ENCODE results near the gene ARPC5L. TPM values are rescaled to one million over a fixed set of nuclear protein-coding genes. Genes with fewer than 3 reads are reported as not detected.
"Not testable (repeated sequence)": the region's sequence is repeated elsewhere in the genome, so short reads cannot be mapped to it uniquely, and the experiment has no call there.

Gene ARPC5L
- total RNA-seq, 1 donor from 2014 or later, result 7.3 TPM

GRCh38 chr9:124840300-124840833, 21.6 kb upstream of the ARPC5L start:
- Histone ChIP-seq H3K4me1 (ENCODE audit: control insufficient read depth in 3 of 3, insufficient read depth in 3 of 3, low read length in 3 of 3) (peaks cover 16 to 26% (median 24%) of the 10 kb centered on the region in 3 donors), H3K4me3 (ENCODE audit: low read length in 3 of 3) (peak overlapping the region in 1 of 3 donors; percentile 29), H3K27ac (ENCODE audit: low read depth, low read length) (peak overlapping the region; percentile 49), H3K27me3 (ENCODE audit: control insufficient read depth in 3 of 3, insufficient read depth in 3 of 3, low read length in 3 of 3) (no peaks in the 10 kb centered on the region), H3K9ac (ENCODE audit: low read depth in 1 of 3, low read length in 3 of 3) (peak overlapping the region in 1 of 3 donors; percentile 69), H3K36me3 (ENCODE audit: control insufficient read depth in 3 of 3, insufficient read depth in 3 of 3, low read length in 3 of 3) (no peaks in the 10 kb centered on the region), H3K9me3 (ENCODE audit: control insufficient read depth in 3 of 3, low read length in 3 of 3) (no peaks in the 10 kb centered on the region)

- H3K4me1 ChIP-seq (ENCODE audit: control insufficient read depth in 3 of 3, insufficient read depth in 3 of 3, low read length in 3 of 3), result peaks cover 14 to 17% (median 17%) of the 10 kb centered on the region in 3 donors
- H3K27me3 ChIP-seq (ENCODE audit: control insufficient read depth in 3 of 3, insufficient read depth in 3 of 3, low read length in 3 of 3), result no peaks in the 10 kb centered on the region
- no peak overlapping the region for H3K4me3 ChIP-seq (ENCODE audit: low read length in 3 of 3)
- H3K9ac ChIP-seq (ENCODE audit: low read depth in 1 of 3, low read length in 3 of 3), result peak overlapping the region in 1 of 3 donors; percentile 69
- no peaks in the 10 kb centered on the region for H3K36me3 ChIP-seq (ENCODE audit: control insufficient read depth in 3 of 3, insufficient read depth in 3 of 3, low read length in 3 of 3)
- H3K9me3 ChIP-seq (ENCODE audit: control insufficient read depth in 3 of 3, low read length in 3 of 3), result no peaks in the 10 kb centered on the region
- peak overlapping the region; percentile 49 for H3K27ac ChIP-seq (ENCODE audit: low read depth, low read length)
These were observed 20.7 kb upstream of the ARPC5L start for GRCh38 chr9:124841075-124841821.

- Histone ChIP-seq H3K4me1 (ENCODE audit: control insufficient read depth in 3 of 3, insufficient read depth in 3 of 3, low read length in 3 of 3) (peaks cover 14 to 17% (median 15%) of the 10 kb centered on the region in 3 donors), H3K27ac (ENCODE audit: low read depth, low read length) (no peak overlapping the region), H3K9me3 (ENCODE audit: control insufficient read depth in 3 of 3, low read length in 3 of 3) (no peaks in the 10 kb centered on the region), H3K27me3 (ENCODE audit: control insufficient read depth in 3 of 3, insufficient read depth in 3 of 3, low read length in 3 of 3) (no peaks in the 10 kb centered on the region), H3K9ac (ENCODE audit: low read depth in 1 of 3, low read length in 3 of 3) (no peak overlapping the region), H3K4me3 (ENCODE audit: low read length in 3 of 3) (no peak overlapping the region), H3K36me3 (ENCODE audit: control insufficient read depth in 3 of 3, insufficient read depth in 3 of 3, low read length in 3 of 3) (no peaks in the 10 kb centered on the region)
These were observed 18.4 kb upstream of the ARPC5L start for GRCh38 chr9:124843456-124844034.

GRCh38 chr9:124844291-124844690, 17.6 kb upstream of the ARPC5L start:
- Histone ChIP-seq H3K4me3 (ENCODE audit: low read length in 3 of 3) (no peak overlapping the region), H3K36me3 (ENCODE audit: control insufficient read depth in 3 of 3, insufficient read depth in 3 of 3, low read length in 3 of 3) (no peaks in the 10 kb centered on the region), H3K4me1 (ENCODE audit: control insufficient read depth in 3 of 3, insufficient read depth in 3 of 3, low read length in 3 of 3) (peaks cover 14 to 17% (median 15%) of the 10 kb centered on the region in 3 donors), H3K9ac (ENCODE audit: low read depth in 1 of 3, low read length in 3 of 3) (no peak overlapping the region), H3K27ac (ENCODE audit: low read depth, low read length) (no peak overlapping the region), H3K9me3 (ENCODE audit: control insufficient read depth in 3 of 3, low read length in 3 of 3) (no peaks in the 10 kb centered on the region), H3K27me3 (ENCODE audit: control insufficient read depth in 3 of 3, insufficient read depth in 3 of 3, low read length in 3 of 3) (no peaks in the 10 kb centered on the region)

- H3K4me3 ChIP-seq (ENCODE audit: low read length in 3 of 3); H3K36me3 ChIP-seq (ENCODE audit: control insufficient read depth in 3 of 3, insufficient read depth in 3 of 3, low read length in 3 of 3): not testable (repeated sequence)
These were observed 15.5 kb upstream of the ARPC5L start for GRCh38 chr9:124846467-124846866.

GRCh38 chr9:124846969-124847368, 15.0 kb upstream of the ARPC5L start:
- Histone ChIP-seq H3K9me3 (ENCODE audit: control insufficient read depth in 3 of 3, low read length in 3 of 3) (no peaks in the 10 kb centered on the region), H3K9ac (ENCODE audit: low read depth in 1 of 3, low read length in 3 of 3) (no peak overlapping the region), H3K27ac (ENCODE audit: low read depth, low read length) (no peak overlapping the region), H3K4me1 (ENCODE audit: control insufficient read depth in 3 of 3, insufficient read depth in 3 of 3, low read length in 3 of 3) (peaks cover 5 to 16% (median 6%) of the 10 kb centered on the region in 3 donors), H3K4me3 (ENCODE audit: low read length in 3 of 3) (no peak overlapping the region), H3K36me3 (ENCODE audit: control insufficient read depth in 3 of 3, insufficient read depth in 3 of 3, low read length in 3 of 3) (no peaks in the 10 kb centered on the region), H3K27me3 (ENCODE audit: control insufficient read depth in 3 of 3, insufficient read depth in 3 of 3, low read length in 3 of 3) (no peaks in the 10 kb centered on the region)

More at GRCh38 chr9:124846467-124846866, 15.5 kb upstream of the ARPC5L start:
- H3K27me3 ChIP-seq (ENCODE audit: control insufficient read depth in 3 of 3, insufficient read depth in 3 of 3, low read length in 3 of 3); H3K9me3 ChIP-seq (ENCODE audit: control insufficient read depth in 3 of 3, low read length in 3 of 3); H3K27ac ChIP-seq (ENCODE audit: low read depth, low read length); H3K9ac ChIP-seq (ENCODE audit: low read depth in 1 of 3, low read length in 3 of 3): not testable (repeated sequence)
- peaks cover under 1 to 11% (median under 1%) of the 10 kb centered on the region in 3 donors for H3K4me1 ChIP-seq (ENCODE audit: control insufficient read depth in 3 of 3, insufficient read depth in 3 of 3, low read length in 3 of 3)

- Histone ChIP-seq H3K36me3 (ENCODE audit: control insufficient read depth in 3 of 3, insufficient read depth in 3 of 3, low read length in 3 of 3) (no peaks in the 10 kb centered on the region), H3K4me1 (ENCODE audit: control insufficient read depth in 3 of 3, insufficient read depth in 3 of 3, low read length in 3 of 3) (peaks cover 21 to 26% (median 22%) of the 10 kb centered on the region in 3 donors), H3K4me3 (ENCODE audit: low read length in 3 of 3) (no peak overlapping the region), H3K27ac (ENCODE audit: low read depth, low read length) (no peak overlapping the region), H3K27me3 (ENCODE audit: control insufficient read depth in 3 of 3, insufficient read depth in 3 of 3, low read length in 3 of 3) (no peaks in the 10 kb centered on the region), H3K9me3 (ENCODE audit: control insufficient read depth in 3 of 3, low read length in 3 of 3) (no peaks in the 10 kb centered on the region), H3K9ac (ENCODE audit: low read depth in 1 of 3, low read length in 3 of 3) (no peak overlapping the region)
These were observed 12.1 kb upstream of the ARPC5L start for GRCh38 chr9:124849801-124850200.

- H3K4me3 ChIP-seq (ENCODE audit: low read length in 3 of 3), result peak overlapping the region; percentile 57 to 78 (median 75)
- H3K36me3 ChIP-seq (ENCODE audit: control insufficient read depth in 3 of 3, insufficient read depth in 3 of 3, low read length in 3 of 3), result peaks cover 5 to 10% (median 7%) of the 10 kb centered on the region in 3 donors
- peaks cover 21 to 26% (median 22%) of the 10 kb centered on the region in 3 donors for H3K4me1 ChIP-seq (ENCODE audit: control insufficient read depth in 3 of 3, insufficient read depth in 3 of 3, low read length in 3 of 3)
- peak overlapping the region; percentile 73 for H3K27ac ChIP-seq (ENCODE audit: low read depth, low read length)
- no peaks in the 10 kb centered on the region for H3K27me3 ChIP-seq (ENCODE audit: control insufficient read depth in 3 of 3, insufficient read depth in 3 of 3, low read length in 3 of 3)
- no peaks in the 10 kb centered on the region for H3K9me3 ChIP-seq (ENCODE audit: control insufficient read depth in 3 of 3, low read length in 3 of 3)
- H3K9ac ChIP-seq (ENCODE audit: low read depth in 1 of 3, low read length in 3 of 3), result peak overlapping the region; percentile 54 to 78 (median 66)
These were observed 9.7 kb upstream of the ARPC5L start for GRCh38 chr9:124852121-124852828.

- Histone ChIP-seq H3K4me1 (ENCODE audit: control insufficient read depth in 3 of 3, insufficient read depth in 3 of 3, low read length in 3 of 3) (peaks cover 21 to 26% (median 25%) of the 10 kb centered on the region in 3 donors), H3K9me3 (ENCODE audit: control insufficient read depth in 3 of 3, low read length in 3 of 3) (no peaks in the 10 kb centered on the region), H3K36me3 (ENCODE audit: control insufficient read depth in 3 of 3, insufficient read depth in 3 of 3, low read length in 3 of 3) (peaks cover 12 to 16% (median 14%) of the 10 kb centered on the region in 3 donors), H3K4me3 (ENCODE audit: low read length in 3 of 3) (peak within 1 kb of the TSS; percentile 57 to 78 (median 75)), H3K9ac (ENCODE audit: low read depth in 1 of 3, low read length in 3 of 3) (peak within 1 kb of the TSS; percentile 61 to 78 (median 66)), H3K27me3 (ENCODE audit: control insufficient read depth in 3 of 3, insufficient read depth in 3 of 3, low read length in 3 of 3) (no peaks in the 10 kb centered on the region), H3K27ac (ENCODE audit: low read depth, low read length) (peak within 1 kb of the TSS; percentile 73)
These were observed 8.9 kb upstream of the ARPC5L start, which contains the start of gene WDR38 for GRCh38 chr9:124852829-124853531. WDR38 (plus strand) TSS chr9:124853460; CDS start chr9:124853532, 72 bp downstream.
